Measurements from ENCODE around the gene TMEM255B. TPM values are rescaled to one million over a fixed set of nuclear protein-coding genes. Genes with fewer than 3 reads are reported as not detected.
A peak's percentile ranks its signal among the peaks of the same experiment; 100 is the strongest.

The TMEM255B gene
- total RNA-seq, 1 experiment from 2014 or later: 2.8 TPM

GRCh38 chr13:113839536-113840204 is 80.6 kb downstream of the TMEM255B start:
- Histone ChIP-seq H3K79me1 (ENCODE audit: insufficient read depth, low read depth, low read length, poor library complexity, severe bottlenecking) (no peaks in the 10 kb centered on the region), H2BK15ac (ENCODE audit: low read depth, low read length) (no peak overlapping the region), H3K14ac (ENCODE audit: insufficient read depth, low read length) (peak overlapping the region; percentile 3; the same call in 1 of the 2 replicates), H3K9me3 (ENCODE audit: control insufficient read depth, low read depth, low read length) (no peaks in the 10 kb centered on the region), H2BK12ac (ENCODE audit: insufficient read length, low read depth, low read length) (no peak overlapping the region), H2BK120ac (ENCODE audit: low read depth, low read length, poor library complexity, severe bottlenecking) (no peak overlapping the region), H3K79me2 (ENCODE audit: insufficient read depth, low read length) (no peaks in the 10 kb centered on the region), H2BK5ac (ENCODE audit: insufficient read length, low read length) (no peak overlapping the region), H4K91ac (ENCODE audit: insufficient read length, low read depth, low read length) (no peak overlapping the region), H4K8ac (replicated peaks; ENCODE audit: insufficient read length, low read depth, low read length) (no peak overlapping the region), H3K27ac (ENCODE audit: insufficient read length, low read depth, low read length) (no peak overlapping the region), H4K5ac (ENCODE audit: insufficient read length, low read depth, low read length) (no peak overlapping the region), H3K4ac (ENCODE audit: low read depth, low read length) (no peak overlapping the region), H3K27me3 (ENCODE audit: insufficient read depth, low read length) (no peaks in the 10 kb centered on the region), H3K23me2 (ENCODE audit: insufficient read length, low read depth, low read length, poor library complexity, severe bottlenecking) (no peaks in the 10 kb centered on the region), H3K4me2 (ENCODE audit: insufficient read depth, insufficient read length, low read length) (no peak overlapping the region), H2AFZ (ENCODE audit: low read length) (no peak overlapping the region), H3K4me1 (ENCODE audit: insufficient read depth, low read length) (no peaks in the 10 kb centered on the region), H3T11ph (ENCODE audit: low read length) (no peak overlapping the region), H4K20me1 (ENCODE audit: control insufficient read depth, insufficient read depth, insufficient read length) (no peaks in the 10 kb centered on the region), H3K18ac (ENCODE audit: insufficient read length, low read depth, low read length) (no peak overlapping the region), H3K56ac (ENCODE audit: insufficient read length, low read depth, low read length) (no peak overlapping the region), H3K9ac (ENCODE audit: extremely low read depth, insufficient read length, low read length) (no peak overlapping the region), H2AK5ac (ENCODE audit: insufficient read length, low read length) (no peak overlapping the region), H3K23ac (ENCODE audit: insufficient read length, low read depth, low read length) (no peak overlapping the region), H2BK20ac (ENCODE audit: low read depth, low read length, poor library complexity, severe bottlenecking) (no peak overlapping the region)
- Mint-ChIP-seq H3K36me3 (ENCODE audit: insufficient read depth in 1 of 3, low read depth in 3 of 3) (peaks cover 0 to 22% (median 5%) of the 10 kb centered on the region in 3 experiments; a peak in 3 of 7 replicates), H3K9me3 (no peaks in the 10 kb centered on the region), H3K27me3 (ENCODE audit: low read depth) (no peaks in the 10 kb centered on the region), H3K4me3 (no peak overlapping the region), H3K27ac (no peak overlapping the region), H3K4me1 (peaks cover 13 to 21% of the 10 kb centered on the region in 2 experiments)
- TF ChIP-seq CTCF (conservative IDR thresholded peaks at IDR 0.05): no peak
- no peak for DNase-seq
- WGBS (ENCODE audit: extremely low coverage, insufficient read length, low lambda C conversion rate): no CpG with 5 or more reads among the region's 24 CpGs

All from H9 (cell line).